SU-DHL-6 (cell line): Measurements from ENCODE around the gene KIF16B.
"Not testable (repeated sequence)": the region's sequence is repeated elsewhere in the genome, so short reads cannot be mapped to it uniquely, and the experiment has no call there.

Source experiments
- H2AFZ ChIP-seq: fragments of 200-600 bp; sonication (generic); 2 replicates; pipeline ENCODE4 v1.6.1; 2014; ENCODE audit warnings: low read depth, mild to moderate bottlenecking, moderate library complexity, mixed read lengths, antibody characterized with exemption, low read length; ENCODE audit not compliant: severe bottlenecking
- H3F3A ChIP-seq: fragments of 200-600 bp; shearing (Covaris generic); 2 replicates; pipeline ENCODE4 v1.6.0; 2016; ENCODE audit warnings: antibody characterized with exemption, mild to moderate bottlenecking; ENCODE audit not compliant: insufficient read depth
- H3K27ac ChIP-seq: fragments of 200-600 bp; sonication (generic); 2 replicates; pipeline ENCODE4 v1.5.1; 2016; ENCODE audit warnings: low read depth, mild to moderate bottlenecking, low read length, moderate library complexity, mixed read lengths
- H3K27me3 ChIP-seq: fragments of 200-600 bp; sonication (generic), shearing (Covaris generic); 2 replicates; pipeline ENCODE4 v1.6.0; 2014; ENCODE audit warnings: mild to moderate bottlenecking, low read length
- H3K36me3 ChIP-seq: fragments of 200-600 bp; sonication (generic); 2 replicates; pipeline ENCODE4 v1.6.1; 2014; ENCODE audit warnings: mild to moderate bottlenecking, low read length, mixed read lengths
- H3K4me2 ChIP-seq: fragments of 300-600, 200-600 bp; shearing (Covaris generic), sonication (generic); 2 replicates; pipeline ENCODE4 v1.6.0; 2014; ENCODE audit warnings: low read length, low read depth, mild to moderate bottlenecking; ENCODE audit not compliant: poor library complexity, severe bottlenecking
- H3K4me3 ChIP-seq: fragments of 200-600 bp; sonication (generic); 2 replicates; pipeline ENCODE4 v1.5.1; 2014; ENCODE audit warnings: antibody characterized with exemption, low read length, mild to moderate bottlenecking, mixed read lengths; ENCODE audit not compliant: insufficient read depth, poor library complexity, severe bottlenecking
- H3K79me2 ChIP-seq: fragments of 200-600 bp; sonication (generic); 2 replicates; pipeline ENCODE4 v1.6.1; 2014; ENCODE audit warnings: mild to moderate bottlenecking, low read length, moderate library complexity; ENCODE audit not compliant: insufficient read depth
- H3K9ac ChIP-seq: fragments of 200-600 bp; sonication (generic); 2 replicates; pipeline ENCODE4 v1.7.0; 2014; ENCODE audit warnings: mild to moderate bottlenecking, low read length
- H3K9me2 ChIP-seq: fragments of 200-600 bp; sonication (generic); replicated peaks from 2 replicates; pipeline ENCODE4 v1.6.1; 2014; ENCODE audit warnings: low read length; ENCODE audit not compliant: insufficient read depth
- H3K9me3 ChIP-seq: fragments of 200-600 bp; sonication (generic); 2 replicates; pipeline ENCODE4 v1.6.1; 2014; ENCODE audit warnings: low read length, mixed read lengths; ENCODE audit not compliant: insufficient read depth
- H4K20me1 ChIP-seq: fragments of 200-600 bp; sonication (generic); 2 replicates; pipeline ENCODE4 v1.6.1; 2014; ENCODE audit warnings: low read depth, mild to moderate bottlenecking, antibody characterized with exemption, low read length, moderate library complexity, mixed read lengths
- CTCF ChIP-seq: fragments of 200-600 bp; sonication (generic); IDR thresholded peaks from one replicate; pipeline ENCODE4 v1.5.1; 2017; ENCODE audit warnings: antibody characterized with exemption, mild to moderate bottlenecking, low read length, moderate library complexity; ENCODE audit not compliant: insufficient read depth, poor library complexity, severe bottlenecking
- EZH2phosphoT487 ChIP-seq: fragments of 200-600 bp; sonication (generic), shearing (Covaris generic); conservative IDR thresholded peaks from 2 replicates; pipeline ENCODE4 v1.6.1; 2018; ENCODE audit warnings: mild to moderate bottlenecking, antibody characterized with exemption, low read length, moderate library complexity, mixed read lengths

KIF16B gene

DNA sequence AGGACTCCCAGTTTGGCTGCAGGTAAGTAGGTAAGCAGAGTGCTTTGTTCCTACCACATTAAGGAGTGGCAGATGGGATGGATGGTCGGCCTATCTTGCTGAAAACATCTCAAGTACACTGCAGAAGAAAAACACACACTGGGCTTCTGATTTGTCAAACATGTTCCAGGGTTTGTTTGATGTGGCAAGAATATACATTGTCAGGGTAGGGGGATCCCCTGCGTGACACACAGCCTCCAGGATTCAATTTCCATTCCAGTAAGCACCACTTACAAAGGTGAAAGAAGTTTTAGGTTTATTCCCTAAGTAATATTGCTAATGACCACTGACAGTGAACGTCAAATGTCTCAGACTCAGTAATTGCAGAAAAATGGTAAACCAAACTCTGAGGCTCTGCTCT, 26.0 kb upstream of the KIF16B start:
- no peaks in the 10 kb centered on the region for H3K79me2 ChIP-seq
- no peaks in the 10 kb centered on the region for H3K9me3 ChIP-seq
- no peaks in the 10 kb centered on the region for H3K27me3 ChIP-seq
- no peak overlapping the region for H3K27ac ChIP-seq
- H3K36me3 ChIP-seq, result no peaks in the 10 kb centered on the region
- H2AFZ ChIP-seq, result no peak overlapping the region
- TF ChIP-seq CTCF (no peak), EZH2phosphoT487 (no peak)
- H4K20me1 ChIP-seq, result no peaks in the 10 kb centered on the region
- H3K9me2 ChIP-seq, result no peaks in the 10 kb centered on the region
- no peaks in the 10 kb centered on the region for H3F3A ChIP-seq
- no peak overlapping the region for H3K4me2 ChIP-seq
- no peak overlapping the region for H3K9ac ChIP-seq
- no peak overlapping the region for H3K4me3 ChIP-seq

DNA sequence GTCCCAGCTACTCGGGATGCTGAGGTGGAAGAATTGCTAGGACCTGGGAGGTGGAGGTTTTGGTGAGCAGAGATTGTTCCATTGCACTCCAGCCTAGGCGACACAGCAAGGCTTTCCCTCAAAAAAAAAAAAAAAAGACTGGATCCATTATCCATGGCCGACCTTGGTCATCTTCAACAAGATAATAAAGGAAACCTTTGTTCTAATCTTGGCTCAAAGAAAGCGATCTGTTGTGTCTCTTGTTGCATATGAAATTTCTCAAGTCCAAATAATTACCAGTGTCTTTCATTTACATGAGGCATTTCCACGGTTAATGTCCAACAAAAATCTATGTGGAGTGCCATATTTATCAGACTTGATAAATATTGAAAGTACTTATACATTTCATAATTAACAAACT, 23.7 kb upstream of the KIF16B start:
- H3K9ac ChIP-seq, result no peak overlapping the region
- no peaks in the 10 kb centered on the region for H3F3A ChIP-seq
- no peak overlapping the region for H3K27ac ChIP-seq
- no peaks in the 10 kb centered on the region for H3K9me3 ChIP-seq
- no peak overlapping the region for H2AFZ ChIP-seq
- no peaks in the 10 kb centered on the region for H3K79me2 ChIP-seq
- no peaks in the 10 kb centered on the region for H3K9me2 ChIP-seq
- no peaks in the 10 kb centered on the region; the same call in 1 of the 2 replicates for H3K27me3 ChIP-seq
- no peak overlapping the region for H3K4me3 ChIP-seq
- H4K20me1 ChIP-seq, result no peaks in the 10 kb centered on the region
- no peaks in the 10 kb centered on the region for H3K36me3 ChIP-seq
- H3K4me2 ChIP-seq, result no peak overlapping the region
- no peak for TF ChIP-seq EZH2phosphoT487
- no peak for TF ChIP-seq CTCF

DNA sequence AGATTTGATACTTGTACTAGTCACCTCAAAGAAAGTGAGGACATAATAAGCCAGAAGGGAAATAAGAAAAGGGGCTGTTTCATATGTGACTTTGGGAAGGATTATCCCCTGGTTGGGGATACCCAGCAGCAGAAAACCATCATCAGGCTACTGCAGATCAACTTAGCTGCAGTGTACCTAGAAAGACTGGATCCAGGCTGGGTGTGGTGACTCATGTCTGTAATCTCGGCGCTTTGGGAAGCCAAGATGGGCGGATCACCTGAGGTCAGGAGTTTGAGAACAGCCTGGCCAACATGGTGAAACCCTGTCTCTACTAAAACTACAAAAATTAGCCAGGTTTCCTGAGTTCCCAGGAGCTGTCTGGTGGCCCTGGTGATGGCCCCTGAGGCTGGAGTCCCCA, 23.2 kb upstream of the KIF16B start:
- H3K27ac ChIP-seq, H3K9me2 ChIP-seq, H3K27me3 ChIP-seq, H3K4me3 ChIP-seq, H4K20me1 ChIP-seq, H2AFZ ChIP-seq, H3K4me2 ChIP-seq, H3K9me3 ChIP-seq, H3K79me2 ChIP-seq, H3K9ac ChIP-seq, H3F3A ChIP-seq, H3K36me3 ChIP-seq: not testable (repeated sequence)

GRCh38 chr20:16595376-16595775, 22.1 kb upstream of the KIF16B start:
- no peak overlapping the region for H3K4me3 ChIP-seq
- no peaks in the 10 kb centered on the region for H3F3A ChIP-seq
- TF ChIP-seq EZH2phosphoT487 (no peak), CTCF (no peak)
- H4K20me1 ChIP-seq, result no peaks in the 10 kb centered on the region
- H3K9me2 ChIP-seq, result no peaks in the 10 kb centered on the region
- H3K9ac ChIP-seq, result no peak overlapping the region
- no peak overlapping the region for H2AFZ ChIP-seq
- no peak overlapping the region for H3K4me2 ChIP-seq
- H3K27ac ChIP-seq, result no peak overlapping the region
- H3K36me3 ChIP-seq, result no peaks in the 10 kb centered on the region
- no peaks in the 10 kb centered on the region for H3K79me2 ChIP-seq
- no peaks in the 10 kb centered on the region; the same call in 1 of the 2 replicates for H3K27me3 ChIP-seq
- no peaks in the 10 kb centered on the region for H3K9me3 ChIP-seq
